Measurements from ENCODE around the gene CADM2.

The CADM2 gene

GRCh38 chr3:85781806-85782205 is 823.0 kb downstream of the CADM2 start:
- no peak overlapping the region for H2BK120ac ChIP-seq (ENCODE audit: low read depth, low read length)
- no peaks in the 10 kb centered on the region for H3K9me3 ChIP-seq (ENCODE audit: control insufficient read depth, low read length)
- no peak overlapping the region for H4K91ac ChIP-seq (ENCODE audit: low read length)
- no peak overlapping the region for H2BK15ac ChIP-seq (ENCODE audit: low read depth, poor library complexity, severe bottlenecking)
- H3K9ac ChIP-seq (ENCODE audit: low read length), result no peak overlapping the region
- H3K79me1 ChIP-seq (replicated peaks; ENCODE audit: low read length, poor library complexity, severe bottlenecking), result no peaks in the 10 kb centered on the region
- no peak overlapping the region for H3K4ac ChIP-seq (ENCODE audit: low read depth in 1 of 2, low read length in 2 of 2)
- no peak overlapping the region for H2AK5ac ChIP-seq (ENCODE audit: low read length, severe bottlenecking)
- H3K14ac ChIP-seq (ENCODE audit: low read length in 2 of 2), result no peak overlapping the region
- H3K23ac ChIP-seq (ENCODE audit: low read length in 2 of 2), result no peak overlapping the region
- H3K4me3 ChIP-seq (ENCODE audit: insufficient read depth in 1 of 2, low read depth in 1 of 2, low read length in 2 of 2), result no peak overlapping the region
- H2BK12ac ChIP-seq (ENCODE audit: low read length in 2 of 2), result no peak overlapping the region
- no peak overlapping the region for H2AFZ ChIP-seq (ENCODE audit: low read depth, low read length)
- WGBS, result 14% methylated on average over 1 of the region's 1 CpG
- H3K27me3 ChIP-seq (ENCODE audit: control insufficient read depth in 1 of 2, insufficient read depth in 1 of 2, low read length in 2 of 2), result no peaks in the 10 kb centered on the region
- H3K4me2 ChIP-seq (ENCODE audit: low read length, poor library complexity, severe bottlenecking), result no peak overlapping the region
- no peaks in the 10 kb centered on the region for H3K4me1 ChIP-seq (ENCODE audit: control insufficient read depth, insufficient read depth, low read depth, low read length)
- no peak overlapping the region for H3K27ac ChIP-seq (ENCODE audit: low read length, poor library complexity, severe bottlenecking)
- H2BK5ac ChIP-seq (ENCODE audit: low read depth, low read length, poor library complexity, severe bottlenecking), result no peak overlapping the region
- no peak overlapping the region for H4K8ac ChIP-seq (ENCODE audit: low read length)
- no peaks in the 10 kb centered on the region for H3K36me3 ChIP-seq (ENCODE audit: control insufficient read depth in 1 of 2, insufficient read depth in 2 of 2, low read depth in 1 of 2, low read length in 2 of 2)
- no peak for DNase-seq
- no peak overlapping the region for H3K18ac ChIP-seq (ENCODE audit: low read depth in 1 of 2, low read length in 2 of 2)

GRCh38 chr3:85783291-85783690 is 824.5 kb downstream of the CADM2 start:
- H3K4me2 ChIP-seq (ENCODE audit: low read length, poor library complexity, severe bottlenecking), result no peak overlapping the region
- no peak overlapping the region for H3K14ac ChIP-seq (ENCODE audit: low read length in 2 of 2)
- no peak overlapping the region for H3K4ac ChIP-seq (ENCODE audit: low read depth in 1 of 2, low read length in 2 of 2)
- no peak overlapping the region for H2BK12ac ChIP-seq (ENCODE audit: low read length in 2 of 2)
- WGBS, result 80% methylated on average over 1 of the region's 2 CpGs
- H3K9ac ChIP-seq (ENCODE audit: low read length), result no peak overlapping the region
- no peak overlapping the region for H3K4me3 ChIP-seq (ENCODE audit: insufficient read depth in 1 of 2, low read depth in 1 of 2, low read length in 2 of 2)
- no peak overlapping the region for H2BK120ac ChIP-seq (ENCODE audit: low read depth, low read length)
- H3K4me1 ChIP-seq (ENCODE audit: control insufficient read depth, insufficient read depth, low read depth, low read length), result no peaks in the 10 kb centered on the region
- no peaks in the 10 kb centered on the region for H3K27me3 ChIP-seq (ENCODE audit: control insufficient read depth in 1 of 2, insufficient read depth in 1 of 2, low read length in 2 of 2)
- no peak for DNase-seq
- H2AK5ac ChIP-seq (ENCODE audit: low read length, severe bottlenecking), result no peak overlapping the region
- H4K8ac ChIP-seq (ENCODE audit: low read length), result no peak overlapping the region
- H4K91ac ChIP-seq (ENCODE audit: low read length), result no peak overlapping the region
- no peak overlapping the region for H2BK5ac ChIP-seq (ENCODE audit: low read depth, low read length, poor library complexity, severe bottlenecking)
- no peaks in the 10 kb centered on the region for H3K79me1 ChIP-seq (replicated peaks; ENCODE audit: low read length, poor library complexity, severe bottlenecking)
- H3K18ac ChIP-seq (ENCODE audit: low read depth in 1 of 2, low read length in 2 of 2), result no peak overlapping the region
- H3K9me3 ChIP-seq (ENCODE audit: control insufficient read depth, low read length), result no peaks in the 10 kb centered on the region
- no peak overlapping the region for H2BK15ac ChIP-seq (ENCODE audit: low read depth, poor library complexity, severe bottlenecking)
- H3K23ac ChIP-seq (ENCODE audit: low read length in 2 of 2), result no peak overlapping the region
- no peak overlapping the region for H3K27ac ChIP-seq (ENCODE audit: low read length, poor library complexity, severe bottlenecking)
- no peak overlapping the region for H2AFZ ChIP-seq (ENCODE audit: low read depth, low read length)
- no peaks in the 10 kb centered on the region for H3K36me3 ChIP-seq (ENCODE audit: control insufficient read depth in 1 of 2, insufficient read depth in 2 of 2, low read depth in 1 of 2, low read length in 2 of 2)

- no peak overlapping the region for H2BK15ac ChIP-seq (ENCODE audit: low read depth, poor library complexity, severe bottlenecking)
- H3K27ac ChIP-seq (ENCODE audit: low read length, poor library complexity, severe bottlenecking), result no peak overlapping the region
- H2AFZ ChIP-seq (ENCODE audit: low read depth, low read length), result no peak overlapping the region
- no peak overlapping the region for H3K9ac ChIP-seq (ENCODE audit: low read length)
- H3K27me3 ChIP-seq (ENCODE audit: control insufficient read depth in 1 of 2, insufficient read depth in 1 of 2, low read length in 2 of 2), result no peaks in the 10 kb centered on the region
- H3K14ac ChIP-seq (ENCODE audit: low read length in 2 of 2), result no peak overlapping the region
- no peaks in the 10 kb centered on the region for H3K36me3 ChIP-seq (ENCODE audit: control insufficient read depth in 1 of 2, insufficient read depth in 2 of 2, low read depth in 1 of 2, low read length in 2 of 2)
- no peaks in the 10 kb centered on the region for H3K9me3 ChIP-seq (ENCODE audit: control insufficient read depth, low read length)
- no peak overlapping the region for H2AK5ac ChIP-seq (ENCODE audit: low read length, severe bottlenecking)
- 80% methylated on average over 2 of the region's 4 CpGs for WGBS
- no peak overlapping the region for H3K4me3 ChIP-seq (ENCODE audit: insufficient read depth in 1 of 2, low read depth in 1 of 2, low read length in 2 of 2)
- no peak overlapping the region for H4K91ac ChIP-seq (ENCODE audit: low read length)
- H3K4me1 ChIP-seq (ENCODE audit: control insufficient read depth, insufficient read depth, low read depth, low read length), result no peaks in the 10 kb centered on the region
- no peak for DNase-seq
- H2BK12ac ChIP-seq (ENCODE audit: low read length in 2 of 2), result no peak overlapping the region
- H4K8ac ChIP-seq (ENCODE audit: low read length), result no peak overlapping the region
- no peak overlapping the region for H2BK120ac ChIP-seq (ENCODE audit: low read depth, low read length)
- no peak overlapping the region for H2BK5ac ChIP-seq (ENCODE audit: low read depth, low read length, poor library complexity, severe bottlenecking)
- H3K4ac ChIP-seq (ENCODE audit: low read depth in 1 of 2, low read length in 2 of 2), result no peak overlapping the region
- H3K79me1 ChIP-seq (replicated peaks; ENCODE audit: low read length, poor library complexity, severe bottlenecking), result no peaks in the 10 kb centered on the region
- no peak overlapping the region for H3K4me2 ChIP-seq (ENCODE audit: low read length, poor library complexity, severe bottlenecking)
- no peak overlapping the region for H3K23ac ChIP-seq (ENCODE audit: low read length in 2 of 2)
- no peak overlapping the region for H3K18ac ChIP-seq (ENCODE audit: low read depth in 1 of 2, low read length in 2 of 2)
These were observed 827.0 kb downstream of the CADM2 start for GRCh38 chr3:85785766-85786165.

- H3K27me3 ChIP-seq (ENCODE audit: control insufficient read depth in 1 of 2, insufficient read depth in 1 of 2, low read length in 2 of 2), result no peaks in the 10 kb centered on the region
- H4K8ac ChIP-seq (ENCODE audit: low read length), result no peak overlapping the region
- H2AK5ac ChIP-seq (ENCODE audit: low read length, severe bottlenecking), result no peak overlapping the region
- no peak overlapping the region for H2BK5ac ChIP-seq (ENCODE audit: low read depth, low read length, poor library complexity, severe bottlenecking)
- no peak overlapping the region for H3K9ac ChIP-seq (ENCODE audit: low read length)
- 93% methylated on average over 5 of the region's 5 CpGs for WGBS
- H4K91ac ChIP-seq (ENCODE audit: low read length), result no peak overlapping the region
- H3K4me3 ChIP-seq (ENCODE audit: insufficient read depth in 1 of 2, low read depth in 1 of 2, low read length in 2 of 2), result no peak overlapping the region
- no peak overlapping the region for H3K4me2 ChIP-seq (ENCODE audit: low read length, poor library complexity, severe bottlenecking)
- H3K23ac ChIP-seq (ENCODE audit: low read length in 2 of 2), result no peak overlapping the region
- no peak for DNase-seq
- H3K18ac ChIP-seq (ENCODE audit: low read depth in 1 of 2, low read length in 2 of 2), result no peak overlapping the region
- H3K27ac ChIP-seq (ENCODE audit: low read length, poor library complexity, severe bottlenecking), result no peak overlapping the region
- H2BK12ac ChIP-seq (ENCODE audit: low read length in 2 of 2), result no peak overlapping the region
- no peaks in the 10 kb centered on the region for H3K79me1 ChIP-seq (replicated peaks; ENCODE audit: low read length, poor library complexity, severe bottlenecking)
- H3K14ac ChIP-seq (ENCODE audit: low read length in 2 of 2), result no peak overlapping the region
- H3K36me3 ChIP-seq (ENCODE audit: control insufficient read depth in 1 of 2, insufficient read depth in 2 of 2, low read depth in 1 of 2, low read length in 2 of 2), result no peaks in the 10 kb centered on the region
- no peak overlapping the region for H2BK15ac ChIP-seq (ENCODE audit: low read depth, poor library complexity, severe bottlenecking)
- no peaks in the 10 kb centered on the region for H3K9me3 ChIP-seq (ENCODE audit: control insufficient read depth, low read length)
- H2BK120ac ChIP-seq (ENCODE audit: low read depth, low read length), result no peak overlapping the region
- H3K4ac ChIP-seq (ENCODE audit: low read depth in 1 of 2, low read length in 2 of 2), result no peak overlapping the region
- H2AFZ ChIP-seq (ENCODE audit: low read depth, low read length), result no peak overlapping the region
- no peaks in the 10 kb centered on the region for H3K4me1 ChIP-seq (ENCODE audit: control insufficient read depth, insufficient read depth, low read depth, low read length)
These were observed 831.7 kb downstream of the CADM2 start for GRCh38 chr3:85790445-85791030.

Measured in mesenchymal stem cell (in vitro differentiated cells and primary cell).